Left renal cortex interstitium (tissue), 4 donors: Measurements from ENCODE around the gene CAMK1D. TPM values are rescaled to one million over a fixed set of nuclear protein-coding genes. Genes with fewer than 3 reads are reported as not detected.
"Not testable (repeated sequence)": the region's sequence is repeated elsewhere in the genome, so short reads cannot be mapped to it uniquely, and the experiment has no call there.

ENCODE experiments used
- DNase-seq, 4 donors: peaks; one replicate each; pipeline ENCODE4 v3.0.0-alpha.2; 2013; ENCODE audit warnings: low read depth in 4 of 4, low spot score in 2 of 4, missing footprints in 1 of 4
- polyA plus RNA-seq, 4 donors: library from polyadenylated mRNA; unstranded; fragments of 120-200 nt; gene quantifications; one replicate each; pipeline ENCODE4 v1.2.1, GENCODE V29; 2013; ENCODE audit not compliant: insufficient read length in 4 of 4

The CAMK1D gene
- polyA plus RNA-seq, 4 donors = 10.1 to 13.0 (median 10.8) TPM

GRCh38 chr10:12707461-12708185 is 358.3 kb downstream of the CAMK1D start:
- DNase-seq = no peak

DNA sequence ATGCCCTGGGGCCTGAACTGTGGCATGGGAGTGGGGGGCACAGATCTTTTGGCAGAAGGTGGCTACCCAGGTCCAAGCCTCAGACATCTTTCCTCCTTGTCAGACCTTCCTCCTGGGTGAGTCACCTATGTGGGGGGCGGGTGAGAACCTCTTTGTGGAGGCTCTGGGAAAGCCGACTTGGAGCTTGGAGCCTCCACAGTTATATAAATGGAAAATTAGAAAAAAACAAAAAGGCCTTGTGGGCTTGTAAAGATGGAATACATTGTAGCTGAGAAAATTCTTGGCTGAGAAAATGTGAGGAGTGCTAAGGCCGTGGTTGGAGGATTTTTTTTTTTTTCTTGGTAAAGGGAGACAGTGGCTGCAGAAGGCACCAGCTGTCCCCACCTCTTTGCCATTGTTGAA is 359.7 kb downstream of the CAMK1D start:
- no peak for DNase-seq

GRCh38 chr10:12709521-12709963 is 360.2 kb downstream of the CAMK1D start:
- DNase-seq = no peak

GRCh38 chr10:12710157-12710556 is 360.8 kb downstream of the CAMK1D start:
- no peak for DNase-seq

GRCh38 chr10:12710594-12711349 is 361.4 kb downstream of the CAMK1D start:
- peak in 1 of 4 donors; percentile 60 for DNase-seq

- DNase-seq = no peak
These were observed 362.0 kb downstream of the CAMK1D start for GRCh38 chr10:12711350-12711708.

DNA sequence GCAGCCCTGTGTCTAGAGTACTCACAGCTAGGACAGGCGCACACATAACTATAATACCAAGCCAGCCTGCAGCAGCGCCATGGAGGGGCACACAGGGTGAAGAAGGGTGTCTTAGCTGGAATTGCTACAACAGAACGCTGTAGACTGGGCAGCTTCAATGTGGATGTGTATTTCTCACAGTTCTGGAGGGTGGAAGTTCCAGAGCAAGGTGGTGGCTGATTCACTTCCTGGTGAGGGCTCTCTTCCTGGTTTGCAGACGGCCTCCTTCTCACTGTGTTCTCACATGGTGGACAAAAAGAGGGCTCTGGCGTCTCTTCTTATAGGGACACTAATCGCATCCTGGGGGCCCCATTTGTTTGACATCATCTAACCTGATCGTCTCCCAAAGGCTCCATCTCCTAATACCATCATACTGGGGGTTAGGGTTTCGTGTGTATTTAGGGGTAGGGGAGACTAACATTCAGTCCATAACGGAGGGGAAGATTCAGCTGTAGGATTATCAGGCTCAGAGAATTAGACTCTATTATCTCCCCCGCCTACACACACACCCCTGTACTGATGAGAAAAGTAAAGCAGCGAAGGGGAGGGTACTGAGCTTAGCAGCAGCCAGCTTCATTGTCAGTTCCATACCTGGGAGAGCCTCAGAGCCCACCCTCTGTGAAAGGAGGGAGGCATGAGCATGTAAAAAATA is 363.1 kb downstream of the CAMK1D start:
- no peak for DNase-seq

DNA sequence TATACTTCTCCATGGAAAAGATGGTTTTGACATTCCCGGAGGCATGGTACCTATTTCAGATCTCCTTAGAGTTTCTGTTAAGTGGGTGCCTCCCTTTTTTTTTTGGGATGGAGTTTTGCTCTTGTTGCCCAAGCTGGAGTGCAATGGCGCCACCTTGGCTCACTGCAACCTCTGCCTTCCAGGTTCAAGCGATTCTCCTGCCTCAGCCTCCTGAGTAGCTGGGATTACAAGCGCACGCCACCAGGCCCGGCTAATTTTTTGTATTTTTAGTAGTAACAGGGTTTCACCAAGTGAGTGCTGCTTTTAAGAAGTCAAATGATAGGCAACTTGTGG is 363.6 kb downstream of the CAMK1D start:
- DNase-seq = not testable (repeated sequence)

DNA sequence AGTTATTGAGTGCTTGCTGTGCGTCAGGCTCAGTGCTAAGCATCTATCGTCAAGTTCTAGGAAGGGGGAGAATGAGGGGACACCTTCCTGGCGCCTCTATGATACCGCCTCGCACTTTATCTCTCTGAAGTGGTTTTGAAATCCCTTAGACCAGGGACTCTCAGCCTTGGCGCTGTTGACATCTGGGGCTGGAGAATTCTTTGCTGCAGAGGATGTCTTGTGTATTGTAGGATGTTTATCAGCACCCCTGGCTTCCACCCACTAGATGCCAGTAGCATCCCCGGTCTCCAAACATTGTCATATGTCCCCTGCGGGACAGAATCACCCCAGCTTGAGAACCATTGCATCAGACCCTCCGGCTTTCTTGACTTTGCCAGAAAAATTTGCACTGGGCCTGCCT is 366.7 kb downstream of the CAMK1D start:
- DNase-seq = no peak

DNA sequence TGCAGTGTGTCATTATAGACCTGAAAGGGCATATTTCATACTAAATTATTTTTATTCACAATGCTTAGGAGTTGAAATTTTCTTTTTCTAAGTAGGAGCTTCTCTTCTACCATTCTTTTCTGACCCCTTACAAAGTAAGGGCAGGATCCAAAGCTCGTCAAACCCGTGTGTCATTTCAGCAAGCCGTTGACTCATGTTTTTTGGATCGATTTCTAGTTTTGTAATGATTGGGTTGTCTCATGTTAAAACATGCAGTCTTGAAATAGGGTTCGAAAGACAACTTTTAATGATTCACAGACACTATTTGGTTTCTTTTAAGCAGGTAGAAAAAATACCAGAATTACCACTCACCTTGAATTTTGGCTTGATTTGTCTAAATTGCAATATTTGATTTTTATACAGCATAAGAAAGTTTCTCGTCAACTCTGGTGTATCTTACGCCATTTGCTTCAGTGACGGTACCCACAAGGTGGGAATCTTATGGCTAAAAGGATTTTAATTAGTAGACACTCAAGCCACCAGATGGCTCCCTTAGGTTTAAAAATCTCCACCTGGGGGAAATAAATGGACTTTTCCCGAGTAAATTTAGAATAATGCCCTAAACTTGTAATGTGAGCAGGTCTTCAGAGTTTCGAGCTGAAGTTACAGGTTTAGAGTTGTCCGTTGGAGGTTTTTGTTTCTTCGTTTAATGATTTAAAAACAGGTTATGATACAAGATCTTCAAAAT is 368.8 kb downstream of the CAMK1D start:
- DNase-seq = no peak

DNA sequence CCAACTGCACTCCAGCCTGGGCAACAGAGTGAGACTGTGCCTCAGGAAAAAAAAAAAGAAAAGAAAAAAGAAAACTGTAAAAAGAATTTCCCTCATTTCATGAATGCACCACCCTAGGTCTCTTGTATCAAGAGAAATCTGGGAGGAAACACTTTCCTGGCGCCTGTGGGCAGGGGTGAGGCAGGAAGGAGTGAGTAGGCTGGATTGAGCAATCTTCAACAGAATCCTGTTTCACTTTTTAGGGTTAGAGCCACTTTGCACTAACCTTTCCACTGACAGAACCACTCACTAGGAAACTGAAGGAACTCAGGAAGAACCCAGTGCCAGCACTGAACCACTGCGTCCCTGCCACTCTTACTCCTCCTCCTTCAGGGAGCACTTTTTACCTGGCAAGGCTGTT is 370.0 kb downstream of the CAMK1D start:
- DNase-seq = no peak

DNA sequence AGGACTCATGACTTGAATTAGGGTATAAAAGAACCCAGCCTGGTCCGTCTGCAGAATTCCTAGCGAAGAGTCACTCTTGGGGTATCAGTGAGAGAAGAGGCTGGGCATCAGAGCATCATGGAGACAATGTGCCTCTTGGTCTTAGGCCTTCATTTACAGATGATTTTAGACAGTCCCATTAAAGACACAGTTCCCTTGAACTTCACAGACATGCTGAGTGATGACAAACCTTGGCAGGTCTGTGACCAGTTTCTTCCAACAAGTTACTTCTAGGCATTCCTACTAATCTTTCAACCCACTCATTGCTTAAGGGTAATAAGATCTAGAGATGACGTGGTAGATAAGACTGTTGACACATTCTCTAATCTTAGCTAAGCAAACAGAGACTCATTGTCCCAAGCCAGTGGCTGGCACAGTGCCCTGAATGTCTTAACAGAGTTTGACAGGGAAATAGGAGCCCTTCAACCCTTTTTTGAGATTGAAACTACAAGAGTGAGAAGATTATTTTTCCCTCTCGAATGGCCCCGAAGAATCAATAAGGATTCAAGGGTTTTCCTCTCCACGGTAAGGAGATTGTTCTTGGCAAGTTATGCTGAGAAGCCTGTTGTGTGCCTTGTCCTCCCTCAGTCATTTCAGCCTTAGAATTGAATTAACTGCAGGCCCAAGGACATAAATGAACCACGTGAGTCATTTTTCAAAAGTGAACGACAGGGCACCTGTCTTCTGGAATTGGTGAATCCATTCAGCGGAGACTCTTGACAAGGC is 371.1 kb downstream of the CAMK1D start:
- no peak for DNase-seq

DNA sequence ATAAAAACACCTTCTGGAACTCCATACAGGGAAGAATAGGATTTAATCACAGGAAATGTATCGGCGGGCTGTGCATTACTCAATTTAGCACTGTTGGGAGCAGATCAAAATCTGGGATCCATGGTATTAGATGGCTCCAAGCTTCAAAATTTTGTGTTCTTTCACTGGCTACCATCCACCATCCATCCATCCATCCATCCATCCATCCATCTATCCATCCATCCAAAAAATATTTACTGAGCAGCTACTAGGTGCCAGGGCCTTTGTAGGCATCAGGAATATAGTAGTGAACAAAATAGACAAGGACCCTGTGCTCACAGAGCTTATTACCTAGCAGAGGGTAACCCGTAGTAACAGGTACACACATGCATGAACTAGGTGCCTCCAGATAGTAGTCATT is 372.0 kb downstream of the CAMK1D start:
- DNase-seq = no peak

GRCh38 chr10:12723220-12723619 is 373.9 kb downstream of the CAMK1D start:
- DNase-seq = no peak

GRCh38 chr10:12724807-12725579 is 375.6 kb downstream of the CAMK1D start:
- no peak for DNase-seq

DNA sequence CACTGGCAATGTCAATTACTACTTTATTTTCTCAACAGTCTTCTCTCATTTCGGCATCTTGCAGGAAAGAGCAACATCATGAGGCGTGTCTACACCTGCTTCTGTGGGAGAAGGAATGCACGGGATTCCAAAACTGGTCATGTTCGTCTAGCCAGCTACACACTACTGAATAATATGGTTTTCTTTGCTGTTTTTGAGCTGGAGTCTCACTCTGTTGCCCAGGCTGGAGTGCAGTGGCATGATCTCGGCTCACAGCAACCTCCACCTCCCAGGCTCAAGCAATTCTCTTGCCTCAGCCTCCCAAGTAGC is 376.2 kb downstream of the CAMK1D start:
- DNase-seq = not testable (repeated sequence)

DNA sequence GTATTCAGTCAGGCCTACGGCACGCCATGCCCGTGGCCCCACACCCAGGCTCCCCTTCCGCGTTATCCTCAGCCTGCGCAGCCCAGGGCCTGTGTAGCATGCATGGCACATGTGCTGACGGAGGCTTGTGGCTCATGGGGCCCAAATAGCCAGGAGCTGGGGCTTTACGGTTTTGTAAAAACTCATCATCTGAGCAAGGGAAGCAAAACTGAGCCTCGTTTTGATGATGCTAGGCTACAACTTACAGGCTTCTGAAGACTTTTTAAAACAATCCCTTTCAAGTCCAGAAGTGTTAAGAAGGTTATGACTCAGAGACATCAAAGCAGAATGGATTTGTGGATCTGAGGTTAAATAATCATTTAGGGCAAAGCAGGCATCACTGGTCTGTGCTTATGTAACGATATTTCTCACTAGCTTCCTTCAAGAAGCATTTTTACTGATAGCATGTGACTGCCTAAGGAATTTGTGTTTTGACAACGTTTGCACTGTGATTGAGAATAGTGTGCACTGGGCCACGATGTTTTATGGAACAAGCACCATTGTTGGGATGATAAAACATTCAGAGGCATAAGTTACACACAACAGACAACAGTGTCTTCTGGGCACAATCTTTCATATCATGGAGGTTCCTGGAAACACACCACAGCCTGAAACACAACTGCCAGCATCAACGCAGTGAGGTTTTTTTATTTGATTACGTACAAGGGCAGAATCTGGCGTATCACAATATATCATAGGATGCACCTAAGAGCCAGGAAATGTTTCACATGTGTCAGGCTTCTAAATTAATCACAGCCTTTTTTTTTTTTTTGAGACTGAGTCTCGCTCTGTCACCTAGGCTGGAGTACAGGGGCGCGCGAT is 377.9 kb downstream of the CAMK1D start:
- DNase-seq = no peak

GRCh38 chr10:12727832-12728215 is 378.5 kb downstream of the CAMK1D start:
- no peak for DNase-seq

- DNase-seq = no peak
These were observed 379.1 kb downstream of the CAMK1D start for GRCh38 chr10:12728494-12728893.
